DND-41 (cell line): ENCODE measurements around the gene SCGB1A1.

Source experiments
- EZH2 ChIP-seq: IDR thresholded peaks from 3 replicates; pipeline ENCODE4 v1.6.1; 2012; ENCODE audit warnings: borderline replicate concordance, low read depth, mild to moderate bottlenecking, moderate library complexity, low read length, inconsistent platforms; ENCODE audit not compliant: severe bottlenecking
- TF ChIP-seq, protein P1 (sequence below): IDR thresholded peaks from 2 replicates; pipeline ENCODE4 v1.5.1; 2012; ENCODE audit warnings: borderline replicate concordance, low read length, moderate library complexity, mild to moderate bottlenecking; ENCODE audit not compliant: poor library complexity, severe bottlenecking; ENCODE audit errors: extremely low read depth

DNA sequence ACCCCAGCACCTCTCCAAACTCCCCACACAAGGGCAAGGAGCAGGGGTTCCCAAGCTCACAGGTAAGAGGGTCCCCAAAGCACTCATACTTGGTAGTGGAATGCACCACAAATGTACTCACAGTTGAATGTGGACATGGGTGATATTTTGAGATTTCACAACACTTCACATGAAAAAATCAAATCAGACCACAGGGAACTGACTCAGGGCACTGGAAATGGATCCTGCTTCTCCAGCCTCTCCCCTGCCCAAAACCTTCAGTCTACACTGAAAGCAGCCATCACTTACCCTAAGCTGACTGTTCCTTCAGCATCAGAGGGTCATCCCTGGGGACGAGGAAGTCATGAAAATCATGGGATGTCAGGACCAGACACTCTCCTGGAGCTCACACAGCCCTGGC lies 40.2 kb downstream of the SCGB1A1 start:
- TF ChIP-seq, protein P1, sequence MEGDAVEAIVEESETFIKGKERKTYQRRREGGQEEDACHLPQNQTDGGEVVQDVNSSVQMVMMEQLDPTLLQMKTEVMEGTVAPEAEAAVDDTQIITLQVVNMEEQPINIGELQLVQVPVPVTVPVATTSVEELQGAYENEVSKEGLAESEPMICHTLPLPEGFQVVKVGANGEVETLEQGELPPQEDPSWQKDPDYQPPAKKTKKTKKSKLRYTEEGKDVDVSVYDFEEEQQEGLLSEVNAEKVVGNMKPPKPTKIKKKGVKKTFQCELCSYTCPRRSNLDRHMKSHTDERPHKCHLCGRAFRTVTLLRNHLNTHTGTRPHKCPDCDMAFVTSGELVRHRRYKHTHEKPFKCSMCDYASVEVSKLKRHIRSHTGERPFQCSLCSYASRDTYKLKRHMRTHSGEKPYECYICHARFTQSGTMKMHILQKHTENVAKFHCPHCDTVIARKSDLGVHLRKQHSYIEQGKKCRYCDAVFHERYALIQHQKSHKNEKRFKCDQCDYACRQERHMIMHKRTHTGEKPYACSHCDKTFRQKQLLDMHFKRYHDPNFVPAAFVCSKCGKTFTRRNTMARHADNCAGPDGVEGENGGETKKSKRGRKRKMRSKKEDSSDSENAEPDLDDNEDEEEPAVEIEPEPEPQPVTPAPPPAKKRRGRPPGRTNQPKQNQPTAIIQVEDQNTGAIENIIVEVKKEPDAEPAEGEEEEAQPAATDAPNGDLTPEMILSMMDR, result no peak
- TF ChIP-seq EZH2, result no peak
